ENCODE results near the gene NABP1.

Gene NABP1

DNA sequence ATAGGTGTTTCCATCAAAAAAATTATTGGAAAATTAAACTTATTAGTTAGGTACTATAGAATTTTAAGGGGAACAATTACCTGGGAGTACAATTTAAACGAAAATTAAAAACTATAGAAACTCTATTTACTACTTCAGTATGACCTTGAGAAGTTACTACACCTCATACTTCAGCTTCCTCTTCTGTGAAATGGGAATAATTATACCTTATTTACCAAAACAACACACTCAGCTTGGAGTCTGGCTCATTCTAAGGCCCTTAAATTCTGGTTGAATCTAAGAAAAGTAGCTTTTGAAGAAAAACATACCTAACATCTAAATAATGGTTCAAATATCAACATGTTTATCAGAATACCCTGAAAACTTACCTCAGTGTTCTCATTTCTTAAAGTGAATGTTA lies 2.7 kb downstream of the NABP1 start:
- DNase-seq (ENCODE audit: low read depth in 2 of 2) = no peak

DNA sequence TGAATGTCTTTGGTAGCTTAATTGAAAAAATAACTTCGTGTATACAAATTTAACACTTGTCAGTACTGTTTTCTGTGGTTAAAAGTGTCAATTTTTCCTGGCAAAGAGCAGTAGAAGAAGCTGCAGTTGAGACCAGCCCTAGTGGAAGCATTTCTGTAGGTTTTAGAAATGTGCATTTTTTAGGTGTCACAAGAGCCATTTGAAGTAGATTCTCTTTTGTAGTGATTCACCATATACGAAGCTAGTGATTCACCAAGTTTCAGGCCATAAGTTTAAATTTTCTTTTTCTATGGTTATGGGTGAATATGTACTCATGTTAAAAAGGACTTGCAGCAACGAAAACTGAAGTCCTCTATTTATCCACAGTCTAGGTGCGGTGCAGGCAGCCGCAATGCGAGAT lies 4.2 kb downstream of the NABP1 start:
- DNase-seq (ENCODE audit: low read depth in 2 of 2) = no peak

DNA sequence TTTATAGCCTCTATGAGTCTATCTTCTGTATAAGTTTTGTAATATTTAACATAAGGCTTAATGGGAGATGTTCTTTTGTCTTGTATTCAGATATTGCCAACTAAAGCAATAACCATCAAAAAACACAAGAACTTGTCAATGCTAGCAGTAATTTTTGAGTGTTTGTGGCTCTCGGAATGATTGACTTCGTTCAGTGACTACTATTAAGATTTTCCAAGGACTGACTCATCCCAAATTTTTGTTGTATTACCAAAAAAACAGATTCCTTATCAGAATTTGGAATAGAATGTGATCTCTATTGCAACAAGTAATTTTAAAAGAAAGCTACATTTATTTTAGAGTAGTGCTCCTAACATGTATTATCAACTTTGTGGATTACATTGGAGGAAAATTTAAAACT lies 8.1 kb downstream of the NABP1 start:
- DNase-seq (ENCODE audit: low read depth in 2 of 2) = no peak

DNA sequence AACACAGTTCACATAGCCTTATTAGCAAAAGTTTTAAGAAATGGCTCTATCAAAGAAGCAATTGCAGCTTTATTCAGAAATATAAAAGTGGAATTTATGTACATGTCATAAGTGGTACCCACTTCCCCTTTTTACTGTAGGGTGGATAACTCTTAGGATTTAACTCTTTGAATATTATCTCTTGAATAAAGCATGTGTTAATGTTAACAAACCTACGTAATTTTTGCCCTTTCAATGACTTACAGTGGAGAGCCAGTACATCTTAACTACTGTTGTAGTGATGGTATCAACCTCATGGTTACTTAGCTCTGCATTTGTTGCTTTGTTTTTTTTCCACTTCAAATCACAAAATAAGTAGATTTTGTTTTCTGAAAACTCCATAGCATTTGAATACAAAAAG lies 8.8 kb downstream of the NABP1 start:
- no peak for DNase-seq (ENCODE audit: low read depth in 2 of 2)

DNA sequence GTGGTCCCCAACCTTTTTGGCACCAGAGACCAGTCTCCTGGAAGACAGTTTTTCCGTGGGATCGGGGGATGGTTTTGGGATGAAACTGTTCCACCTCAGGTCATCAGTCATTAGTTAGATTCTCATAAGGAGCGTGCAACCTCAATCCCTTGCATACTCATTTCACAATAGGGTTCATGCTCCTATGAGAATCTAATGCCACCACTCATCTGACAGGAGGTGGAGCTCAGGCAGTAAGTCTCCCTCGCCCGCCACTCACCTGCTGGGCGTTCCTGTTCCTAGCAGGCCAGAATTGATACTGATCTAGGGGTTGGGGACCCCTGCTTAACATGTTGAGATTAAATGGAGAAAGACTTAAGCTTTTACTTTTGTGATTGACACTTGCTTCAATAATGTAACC lies 9.9 kb downstream of the NABP1 start:
- DNase-seq (ENCODE audit: low read depth in 2 of 2) = no peak

DNA sequence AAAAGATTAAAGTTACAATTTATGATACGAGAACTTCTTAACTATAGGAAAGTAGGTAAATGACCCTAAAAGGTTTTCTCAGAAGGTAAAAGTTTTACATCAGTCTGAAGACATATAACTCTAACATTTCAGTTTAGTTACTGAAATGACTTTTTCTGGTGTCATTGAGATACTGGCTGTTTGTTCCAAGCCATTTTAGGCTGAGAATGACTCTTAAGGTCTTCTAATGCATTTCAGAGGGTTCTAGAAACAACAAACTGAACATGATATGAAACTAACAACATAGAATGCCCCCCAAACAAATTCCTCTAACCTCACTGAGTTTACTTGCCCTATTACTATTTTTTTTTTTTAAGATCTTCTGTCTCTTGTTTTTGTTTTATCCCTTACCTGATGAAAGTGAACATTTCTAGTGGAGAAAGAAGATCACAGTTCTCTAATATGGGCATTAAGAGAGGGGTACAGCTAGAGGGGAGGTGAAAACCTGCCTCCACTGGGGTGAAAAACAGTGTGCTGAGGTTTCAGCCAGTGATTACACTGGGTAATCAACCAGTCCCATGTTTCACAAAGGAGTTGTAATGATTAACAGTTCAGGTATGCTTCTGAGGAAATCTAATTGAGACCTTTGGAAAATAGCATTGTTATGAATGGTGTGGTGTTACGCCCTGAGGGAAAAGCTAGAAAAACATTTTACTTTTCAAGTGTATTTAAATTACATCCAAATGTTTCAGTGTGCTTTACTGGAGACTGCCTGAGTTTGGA lies 11.2 kb downstream of the NABP1 start:
- peak; percentile 82 for DNase-seq (ENCODE audit: low read depth in 2 of 2)

DNA sequence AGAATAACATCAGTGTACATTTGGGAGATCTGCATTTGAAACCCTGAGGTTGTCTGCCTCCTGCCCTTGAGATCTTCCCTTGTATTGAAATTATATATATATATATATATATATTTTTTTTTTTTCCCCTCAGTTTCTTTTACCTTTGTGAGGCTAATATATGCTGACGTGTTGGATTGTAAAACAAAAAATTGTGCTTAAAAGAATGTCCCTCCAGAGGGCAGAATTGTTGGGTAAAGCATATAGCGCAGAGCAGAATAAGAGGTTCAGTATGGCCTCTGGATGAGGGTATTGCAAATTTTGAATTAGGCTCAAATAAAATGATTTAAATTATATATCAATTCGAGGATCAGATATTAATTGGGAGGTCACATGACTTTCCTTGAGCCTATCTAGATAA lies 12.4 kb downstream of the NABP1 start:
- no peak for DNase-seq (ENCODE audit: low read depth in 2 of 2)

DNA sequence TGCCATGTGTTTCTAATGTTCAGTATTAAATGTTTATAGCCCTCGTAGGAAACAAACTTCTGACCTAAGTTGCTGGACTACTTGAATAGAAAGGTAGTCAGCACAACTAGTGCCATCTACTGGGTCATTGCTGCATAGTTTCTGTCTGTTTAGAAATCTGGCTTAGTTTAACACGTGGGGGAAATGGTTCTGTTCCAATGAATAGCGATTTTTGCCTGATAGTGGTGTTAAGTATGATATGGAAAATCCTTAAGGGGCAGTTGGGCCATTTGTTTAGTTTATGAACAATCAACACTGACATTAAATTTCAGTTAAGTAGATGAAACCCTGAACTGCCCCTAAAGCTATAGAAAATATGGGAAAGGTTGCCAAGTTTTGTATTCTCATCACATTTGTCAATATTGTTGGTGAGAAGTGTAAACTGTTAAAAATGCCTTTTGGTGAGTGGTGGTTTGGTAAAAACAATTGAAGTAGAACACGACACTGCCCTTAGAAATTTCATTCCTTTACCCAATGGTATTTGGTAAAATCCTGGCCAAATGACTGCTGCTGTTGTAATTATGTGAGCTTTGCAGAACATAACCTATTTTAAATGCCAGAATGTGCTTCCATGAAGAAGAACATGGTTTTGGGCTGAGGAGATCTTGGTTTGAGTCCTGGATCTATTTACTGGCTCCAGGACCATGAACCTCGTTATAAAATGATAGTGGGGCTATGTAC lies 13.2 kb downstream of the NABP1 start:
- peak; percentile 72 to 75 for DNase-seq (ENCODE audit: low read depth in 2 of 2)

DNA sequence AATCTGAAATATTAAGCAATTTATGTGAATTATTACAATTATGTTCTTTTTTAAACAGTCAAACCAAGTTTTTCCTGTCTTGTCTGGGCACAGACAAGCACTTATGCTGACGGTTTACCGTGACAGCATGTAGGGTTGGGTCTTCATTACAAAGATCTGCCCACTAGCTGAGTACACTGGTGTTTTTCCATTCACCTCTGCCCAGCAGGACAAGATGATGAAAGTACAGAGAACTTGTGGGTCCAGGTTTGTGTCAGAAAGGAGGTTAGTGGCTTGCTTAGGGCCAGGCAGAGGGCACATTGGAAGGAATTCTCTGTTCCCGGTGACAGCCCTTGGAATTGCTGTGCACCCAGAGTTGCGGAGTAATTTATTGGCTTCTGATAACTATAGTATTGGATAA lies 14.0 kb downstream of the NABP1 start:
- no peak for DNase-seq (ENCODE audit: low read depth in 2 of 2)

DNA sequence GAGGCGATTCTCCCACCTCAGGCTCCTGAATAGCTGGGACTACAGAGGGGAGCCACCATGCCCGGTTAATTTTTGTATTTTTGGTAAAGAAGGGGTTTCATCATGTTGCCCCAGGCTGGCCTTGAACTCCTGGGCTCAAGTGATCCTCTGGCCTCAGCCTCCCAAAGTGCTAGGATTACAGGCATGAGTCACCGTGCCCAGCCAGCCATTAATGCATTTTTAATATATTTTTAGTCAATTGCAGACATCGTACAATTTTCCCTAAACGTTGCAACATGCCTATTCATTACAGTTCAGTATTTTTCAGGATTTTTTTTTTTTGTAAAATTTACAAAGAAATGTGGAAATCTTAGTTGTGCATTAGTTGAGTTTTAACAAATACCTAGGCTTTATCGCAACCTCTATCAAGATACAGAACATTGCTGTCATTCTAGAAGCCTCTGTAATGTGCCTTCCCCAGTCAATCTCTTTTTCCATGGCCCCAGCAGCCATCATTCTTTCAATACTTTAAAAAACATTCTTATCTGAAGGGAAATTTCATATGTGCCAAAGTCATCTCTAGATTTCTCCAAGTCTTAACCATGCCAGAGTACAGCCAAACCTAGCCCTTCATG lies 14.7 kb downstream of the NABP1 start:
- no peak for DNase-seq (ENCODE audit: low read depth in 2 of 2)

DNA sequence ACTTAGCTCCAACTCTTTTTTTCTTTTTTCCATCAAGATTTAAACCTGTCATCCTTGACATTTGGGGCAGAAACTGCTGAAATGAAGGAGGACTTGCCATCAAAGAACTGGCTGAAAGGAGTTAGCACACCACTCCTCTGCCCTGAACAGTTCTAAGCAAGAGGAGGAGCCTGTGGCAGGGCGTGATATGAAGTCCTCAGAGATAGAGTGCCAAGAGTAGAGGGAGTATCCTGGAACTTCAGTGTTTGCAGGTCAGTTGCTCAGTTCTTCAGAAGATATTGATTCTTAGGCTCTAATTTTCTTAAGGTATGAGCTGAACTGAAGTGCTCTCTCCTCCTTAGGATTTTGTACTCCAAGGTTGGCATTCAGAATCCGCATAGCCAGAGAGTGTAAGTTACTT lies 15.2 kb downstream of the NABP1 start:
- DNase-seq (ENCODE audit: low read depth in 2 of 2) = no peak

DNA sequence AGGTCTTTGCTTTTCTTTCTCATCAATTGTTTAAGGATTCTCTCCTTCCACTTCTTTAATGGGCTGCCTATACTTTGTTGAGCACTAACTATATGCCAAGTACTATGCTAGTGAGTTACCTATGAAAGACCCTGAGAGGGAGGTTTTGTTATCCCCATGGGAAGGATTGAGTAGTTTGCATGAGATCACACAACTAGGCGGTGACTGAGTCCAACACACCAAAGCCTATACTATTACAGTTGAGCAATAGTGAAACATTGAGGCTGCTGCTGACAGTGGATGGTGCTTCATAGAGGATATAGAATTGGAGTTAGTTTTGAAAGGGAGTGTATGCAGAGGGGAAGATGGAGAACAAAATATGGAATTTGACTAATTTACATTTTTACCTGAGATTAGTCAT lies 15.8 kb downstream of the NABP1 start:
- no peak for DNase-seq (ENCODE audit: low read depth in 2 of 2)

DNA sequence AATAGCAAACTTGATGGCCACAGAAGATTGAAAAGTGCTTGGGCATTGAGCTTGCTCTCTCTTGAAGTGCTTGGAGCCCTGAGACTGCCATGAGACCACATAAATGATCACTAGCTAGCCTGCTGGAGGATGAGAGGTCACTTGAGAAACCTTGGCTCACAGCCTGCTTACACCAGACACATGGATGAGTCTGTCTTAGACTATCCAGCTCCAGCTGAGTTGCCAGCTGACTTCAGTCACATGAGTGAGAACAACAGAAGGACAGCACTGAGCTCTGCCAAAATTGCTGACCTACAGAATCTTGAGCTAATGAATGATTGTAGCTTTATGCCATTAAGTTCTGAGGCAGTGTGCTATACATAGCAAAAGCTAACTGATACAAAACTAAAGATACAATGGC lies 18.1 kb downstream of the NABP1 start:
- DNase-seq (ENCODE audit: low read depth in 2 of 2) = no peak

DNA sequence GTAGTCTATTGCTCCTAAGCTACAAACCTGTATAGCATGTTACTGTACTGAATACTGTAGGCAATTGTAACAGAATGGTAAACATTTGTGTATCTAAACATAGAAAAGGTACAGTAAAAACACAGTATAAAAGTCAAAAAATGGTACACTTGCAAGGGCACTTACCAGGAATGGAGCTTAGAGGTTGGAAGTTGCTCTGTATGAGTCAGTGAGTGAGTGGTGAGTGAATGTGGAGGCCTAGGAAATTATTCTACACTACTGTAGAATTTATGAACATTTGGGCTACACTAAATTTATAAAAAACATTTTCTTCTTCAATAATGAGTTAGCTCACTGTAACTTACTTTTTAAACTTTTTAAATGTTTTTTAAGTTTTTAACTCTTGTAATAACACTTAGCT lies 19.0 kb downstream of the NABP1 start:
- DNase-seq (ENCODE audit: low read depth in 2 of 2) = no peak

DNA sequence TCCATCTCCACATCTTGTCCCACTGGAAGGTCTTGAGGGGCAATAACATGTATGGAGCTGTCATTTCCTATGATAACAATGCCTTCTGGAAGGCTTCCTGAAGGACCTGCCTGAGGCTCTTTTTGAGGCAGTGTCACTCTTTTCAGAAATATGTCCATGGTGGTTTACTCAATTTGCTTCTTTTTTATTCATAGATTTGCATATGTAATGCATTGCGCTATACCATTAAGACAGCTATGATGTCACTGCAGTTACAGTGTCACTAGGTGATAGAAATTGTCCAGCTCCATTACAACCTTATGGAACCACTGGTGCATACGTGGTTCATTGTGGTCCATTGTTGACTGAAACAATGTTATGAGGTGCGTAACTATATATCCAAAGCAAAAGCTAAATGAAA lies 19.9 kb downstream of the NABP1 start:
- DNase-seq (ENCODE audit: low read depth in 2 of 2) = no peak

DNA sequence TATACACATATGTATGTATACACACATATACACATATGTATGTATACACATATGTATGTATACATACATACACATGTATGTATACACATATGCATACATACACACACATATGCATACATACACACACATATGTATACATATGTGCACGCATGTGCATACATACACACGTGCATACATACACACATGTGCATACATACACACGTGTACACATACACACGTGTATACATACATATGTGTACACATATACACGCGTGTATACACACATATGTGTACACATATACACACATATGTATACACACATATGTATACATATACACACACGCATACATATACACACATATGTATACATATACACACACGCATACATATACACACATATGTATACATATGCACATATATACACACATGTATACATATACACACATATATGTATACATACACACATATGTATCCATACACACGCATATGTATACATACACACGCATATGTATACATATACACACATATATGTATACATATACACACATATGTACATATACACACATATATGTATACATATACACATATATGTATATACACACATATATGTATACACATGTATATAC lies 21.5 kb downstream of the NABP1 start:
- no peak for DNase-seq (ENCODE audit: low read depth in 2 of 2)

DNA sequence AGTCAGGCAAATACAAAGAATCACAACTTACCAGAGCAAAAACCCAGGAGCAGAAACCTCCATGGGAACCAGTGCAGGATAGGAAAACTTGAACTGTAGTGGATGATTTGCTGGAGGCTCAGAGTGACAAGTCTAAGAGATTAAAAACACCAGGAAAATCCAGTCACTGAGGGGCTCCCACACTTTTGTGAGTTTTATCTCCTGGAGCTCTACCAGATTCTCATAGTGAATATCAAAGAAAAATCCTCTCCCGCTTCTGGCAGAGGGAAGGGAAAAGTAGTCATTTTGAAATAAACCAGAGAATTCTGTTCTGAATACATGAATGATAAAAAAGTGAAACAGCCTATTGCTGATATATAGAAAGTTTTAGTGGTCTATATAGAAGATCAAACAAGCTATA lies 23.1 kb downstream of the NABP1 start:
- DNase-seq (ENCODE audit: low read depth in 2 of 2) = no peak

DNA sequence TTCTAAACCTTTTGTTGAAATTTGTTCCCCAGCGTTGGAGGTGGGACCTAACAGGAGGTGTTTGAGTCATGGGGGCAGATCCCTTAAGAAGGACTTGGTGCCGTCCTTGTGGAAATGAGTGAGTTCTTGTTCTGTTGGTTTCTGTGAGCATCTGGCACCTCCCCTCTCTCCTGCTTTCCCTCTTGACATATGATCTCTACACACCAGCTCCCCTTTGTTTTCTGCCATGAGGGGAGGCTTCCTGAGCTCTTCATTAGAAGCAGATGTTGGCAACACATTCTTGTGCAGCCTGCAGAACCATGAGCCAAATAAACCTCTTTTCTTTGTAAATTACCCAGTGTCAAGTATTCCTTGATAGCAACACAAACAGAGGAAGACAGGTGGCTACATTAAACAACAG lies 23.8 kb downstream of the NABP1 start:
- no peak for DNase-seq (ENCODE audit: low read depth in 2 of 2)

DNA sequence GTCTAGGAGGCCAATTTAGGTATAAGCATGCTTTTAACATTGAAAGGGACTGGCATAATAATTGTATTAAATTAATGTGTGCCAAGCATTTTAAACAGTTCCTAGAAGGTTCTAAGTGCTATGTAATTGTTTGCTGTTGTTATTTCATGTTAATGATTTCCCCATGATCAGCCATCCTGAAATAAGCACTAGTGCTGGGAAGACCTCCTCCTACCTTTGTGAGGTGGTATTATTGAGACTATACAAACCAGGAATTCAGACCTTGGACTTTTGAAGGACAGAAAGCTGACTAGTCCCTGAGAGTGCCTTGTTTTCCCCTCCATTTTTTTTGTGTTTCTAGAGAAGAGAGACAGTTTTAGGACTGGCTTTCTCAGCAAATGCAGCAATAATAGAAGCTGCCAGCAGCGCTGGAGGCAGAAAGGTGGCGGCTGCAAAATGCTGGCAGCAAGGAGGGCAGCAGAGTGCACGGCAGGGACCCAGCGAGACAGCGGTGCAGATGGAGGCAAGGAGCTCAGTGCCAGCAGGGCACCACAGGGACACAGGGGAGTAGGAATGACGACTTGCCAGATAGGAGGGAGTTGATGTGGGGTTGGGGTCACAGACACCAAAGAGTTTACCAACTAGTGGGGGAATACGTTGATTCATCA lies 25.3 kb downstream of the NABP1 start:
- no peak for DNase-seq (ENCODE audit: low read depth in 2 of 2)

DNA sequence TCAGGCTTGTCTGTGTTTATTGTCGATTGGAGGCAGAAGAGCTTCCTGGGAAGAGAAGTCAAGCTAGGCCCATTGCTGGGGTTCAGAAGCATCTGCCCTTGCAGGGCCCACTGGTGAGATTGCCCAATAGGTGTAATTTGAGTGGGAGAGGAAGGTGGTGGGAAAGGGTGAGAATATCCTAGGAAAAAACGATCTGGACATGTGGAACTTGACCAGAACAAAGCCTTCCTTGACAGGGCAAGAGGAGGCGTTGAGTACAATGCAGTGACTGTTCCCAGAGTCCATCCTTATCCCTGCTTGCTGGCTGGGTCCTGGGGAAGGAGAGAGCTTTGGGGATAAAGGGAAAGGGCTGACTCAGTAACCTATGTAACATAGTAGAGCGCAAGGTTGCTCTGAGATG lies 27.1 kb downstream of the NABP1 start:
- no peak for DNase-seq (ENCODE audit: low read depth in 2 of 2)

DNA sequence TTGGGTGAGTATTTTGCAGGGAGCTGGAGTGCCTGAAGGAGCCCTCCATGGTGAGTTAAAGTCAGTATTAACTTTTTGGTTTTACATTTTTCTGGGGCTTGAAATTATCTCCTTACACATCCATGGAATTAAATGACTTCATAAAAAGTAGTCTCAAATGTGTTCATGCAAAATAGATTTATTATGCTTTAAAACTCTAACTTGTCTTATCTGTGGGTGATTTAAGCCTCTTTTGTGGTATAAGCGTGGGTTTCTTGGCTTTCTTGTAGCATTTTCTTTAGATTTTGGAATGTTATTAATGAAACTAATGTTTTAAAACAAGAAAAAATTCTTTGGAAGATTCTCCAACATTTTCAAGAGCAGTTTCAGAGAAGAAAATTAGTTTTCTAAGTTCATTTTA lies 27.8 kb downstream of the NABP1 start:
- DNase-seq (ENCODE audit: low read depth in 2 of 2) = no peak

DNA sequence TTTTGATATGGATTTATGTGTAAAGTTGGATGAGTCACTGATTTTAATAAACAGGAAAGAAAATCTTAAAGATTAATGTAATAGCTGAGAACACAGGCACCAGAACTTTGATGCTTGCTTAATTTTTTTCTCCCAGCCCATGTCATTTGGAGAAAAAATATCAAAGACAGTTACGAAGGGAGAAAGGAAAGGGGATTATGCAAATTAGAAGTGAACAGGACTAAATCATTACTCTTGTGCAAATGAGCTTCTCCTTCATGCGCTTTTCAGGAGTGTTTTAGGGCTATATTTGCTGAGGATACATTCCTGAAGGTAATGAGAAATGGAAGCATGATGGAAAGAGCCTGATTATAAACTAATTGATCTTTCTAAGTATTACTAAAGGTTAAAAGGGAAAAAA lies 28.9 kb downstream of the NABP1 start:
- DNase-seq (ENCODE audit: low read depth in 2 of 2) = no peak

All from fibroblast of skin of left quadriceps (primary cell).